Stimulated activated CD4-positive, alpha-beta T cell treated with anti-CD3 and anti-CD28 coated beads, Interleukin-12 subunit alpha, Interleukin-12 subunit beta, amount 100 ng/mL, for 48 hours (primary cell): Measurements from ENCODE around the gene HOXA7.

Experiments
- DNase-seq, 3 donors: peaks; one replicate each; pipeline ENCODE4 v3.0.0-alpha.2; 2020; ENCODE audit warnings: low read depth in 2 of 3, low spot score in 1 of 3

HOXA7 gene

DNA sequence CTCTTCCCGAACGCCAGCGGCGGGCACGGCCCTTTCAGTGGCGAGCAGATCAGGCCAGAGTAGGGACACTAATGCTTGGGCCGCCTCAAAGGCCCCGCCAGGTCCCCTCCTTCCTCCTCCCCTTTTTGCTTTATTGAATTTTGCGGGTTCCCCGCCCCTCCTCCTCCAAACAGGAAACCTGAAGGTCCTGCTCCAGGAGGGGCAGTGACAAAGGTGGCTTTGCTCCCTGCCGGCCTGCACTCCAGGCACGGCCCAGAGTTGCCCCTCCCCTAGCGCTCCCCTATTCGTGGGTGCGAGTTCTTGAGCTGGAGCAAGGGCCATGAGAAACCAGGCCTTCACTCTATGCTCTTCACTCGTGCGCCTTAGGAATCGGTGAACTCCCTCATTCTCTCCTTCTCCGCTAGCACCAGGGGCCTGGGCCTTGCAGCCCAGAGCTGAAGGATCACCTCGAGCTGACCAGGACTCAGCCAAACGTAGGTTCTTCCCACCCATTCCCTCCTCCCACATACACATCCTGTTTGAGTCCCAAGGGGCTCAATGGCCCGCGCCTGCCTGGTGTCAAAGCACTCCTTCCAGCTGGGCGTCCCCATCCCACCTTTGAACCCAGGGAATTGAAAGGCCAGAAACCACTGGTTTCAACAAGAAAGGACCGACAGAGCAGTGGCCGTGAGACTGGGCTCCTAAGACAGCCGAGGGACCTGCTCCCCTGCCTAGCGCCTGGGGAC, 8.3 kb downstream of the HOXA7 start:
- no peak for DNase-seq

DNA sequence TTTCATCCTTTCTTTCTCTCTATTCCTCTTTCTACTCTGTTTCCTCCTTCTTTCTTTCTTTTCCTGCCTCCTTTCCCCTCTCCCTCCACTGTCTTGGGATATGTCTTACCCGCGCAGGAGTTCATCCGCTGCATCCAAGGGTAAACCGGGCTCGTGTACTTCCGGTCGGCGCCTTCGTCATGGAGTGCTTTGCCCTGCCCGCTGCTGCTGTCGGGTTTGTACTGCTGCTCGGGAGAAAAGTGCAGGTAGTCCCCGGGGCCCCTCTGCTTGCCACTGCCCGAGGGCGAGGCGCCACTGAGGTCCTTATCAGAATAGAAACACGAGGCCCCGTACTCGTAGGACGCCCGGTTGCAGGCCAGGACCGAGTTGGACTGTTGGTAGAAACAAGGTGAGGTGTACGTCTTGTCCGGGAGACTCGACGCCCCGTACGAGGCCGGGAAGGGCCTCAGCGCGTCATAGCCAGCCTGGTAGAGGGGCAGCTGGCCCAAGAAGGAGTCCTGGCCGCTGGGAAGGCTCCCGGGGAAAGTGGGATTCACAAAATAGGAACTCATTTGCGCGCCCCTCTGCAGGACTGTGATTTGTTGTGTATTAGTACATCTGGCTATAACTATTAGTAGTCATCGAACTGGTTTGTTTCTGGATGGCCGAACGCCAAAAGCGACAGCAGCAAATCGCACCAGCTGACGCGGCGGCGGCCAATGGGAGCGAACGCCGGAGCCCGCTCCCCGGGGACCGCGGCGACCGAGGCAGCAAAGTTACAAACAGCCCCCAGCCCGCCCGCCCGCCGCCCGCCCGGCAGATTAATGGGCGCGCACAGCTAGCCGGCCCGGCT, 9.1 kb downstream of the HOXA7 start, which contains the start of gene HOXA6:
TSS of gene HOXA6 (minus strand) at position 576 of the 832 bp plus-strand sequence. CDS start at position 551, 25 bp downstream.
- no peak for DNase-seq

DNA sequence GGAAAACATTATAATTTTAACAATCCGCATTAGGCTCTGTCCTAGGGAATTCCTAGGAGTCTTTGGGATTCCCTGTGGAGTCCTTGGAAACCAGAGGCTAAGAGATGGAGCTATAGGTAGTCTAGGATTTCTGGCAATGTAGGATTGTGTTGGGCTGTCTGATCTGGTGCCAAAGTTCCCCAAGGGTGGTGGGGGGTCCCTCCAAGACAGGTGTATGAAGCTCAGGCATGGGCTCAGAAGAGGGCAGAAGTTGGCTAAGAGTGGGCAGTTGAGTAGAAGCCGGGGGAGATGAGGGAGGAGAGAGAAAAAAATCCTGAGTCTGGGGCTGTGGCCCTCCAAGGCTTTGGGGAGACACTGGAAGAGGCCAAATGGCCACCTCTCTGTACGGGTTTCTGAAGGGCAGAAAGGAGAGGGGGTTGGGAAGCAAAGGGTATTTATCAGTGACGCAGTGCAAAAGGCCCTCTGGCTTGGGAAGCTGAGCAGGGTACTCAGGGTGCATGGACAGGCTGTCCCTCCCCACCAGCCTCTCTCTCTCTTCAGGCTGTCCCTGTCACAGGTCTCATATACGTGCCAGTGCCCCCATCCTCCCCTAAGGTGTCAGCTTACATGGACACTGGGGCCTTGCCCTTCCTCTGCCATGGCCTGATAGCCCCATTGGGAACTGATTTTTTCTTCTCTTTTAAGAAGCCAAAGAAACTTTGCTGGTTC, 9.8 kb downstream of the HOXA7 start:
- no peak for DNase-seq

DNA sequence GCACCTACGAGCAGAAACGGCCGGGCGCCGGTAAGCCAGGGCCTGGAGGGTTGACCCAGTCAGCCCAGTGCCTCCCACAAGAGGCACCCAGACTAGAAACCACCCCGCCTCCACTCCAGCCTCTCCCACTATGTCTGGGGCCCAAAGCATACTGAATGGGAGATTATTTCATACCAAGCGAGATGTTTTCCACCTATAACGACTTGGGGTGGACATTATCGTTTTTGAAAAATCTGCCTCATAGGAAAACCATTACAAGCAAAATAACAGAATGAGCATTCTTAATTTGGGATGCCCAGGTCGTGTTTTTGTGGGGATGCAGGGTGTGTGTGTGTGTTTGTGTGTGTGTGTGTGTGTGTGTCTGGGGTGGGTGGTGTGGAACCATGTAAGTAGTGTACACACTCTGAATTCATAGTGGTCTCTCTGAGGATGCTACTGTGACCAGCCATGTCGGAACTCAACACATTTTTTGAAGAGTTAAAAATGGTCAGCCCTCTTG, 10.5 kb downstream of the HOXA7 start:
- DNase-seq: no peak

DNA sequence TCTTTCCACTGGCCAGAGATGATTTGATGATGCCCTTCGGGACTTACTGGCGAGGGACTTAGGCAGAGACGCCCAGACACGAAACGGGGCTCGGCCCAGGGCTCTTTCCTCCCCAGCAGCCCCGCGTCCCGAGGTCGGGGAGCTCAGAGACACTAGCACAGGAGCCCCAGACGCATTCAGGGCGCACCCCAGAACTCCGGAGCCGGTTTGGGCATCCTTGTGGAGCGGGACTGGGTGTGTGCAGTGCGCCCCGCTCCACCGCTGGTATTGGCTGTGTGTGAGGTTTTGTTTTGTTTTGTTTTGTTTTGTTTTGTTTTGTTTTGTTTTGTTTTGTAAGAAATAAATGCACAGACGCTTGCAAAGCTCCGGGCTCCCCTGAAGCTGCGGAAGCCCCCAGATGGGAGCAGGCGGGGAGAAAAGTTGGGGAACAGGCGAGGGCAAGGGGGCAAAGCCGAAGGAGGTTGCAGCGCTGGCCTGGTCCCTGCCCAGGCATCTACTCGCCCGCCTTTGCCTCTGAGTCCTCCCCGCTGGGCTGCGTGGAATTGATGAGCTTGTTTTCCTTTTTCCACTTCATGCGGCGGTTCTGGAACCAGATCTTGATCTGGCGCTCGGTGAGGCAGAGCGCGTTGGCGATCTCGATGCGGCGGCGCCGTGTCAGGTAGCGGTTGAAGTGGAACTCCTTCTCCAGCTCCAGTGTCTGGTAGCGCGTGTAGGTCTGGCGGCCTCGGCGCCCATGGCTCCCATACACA, 11.1 kb downstream of the HOXA7 start:
- DNase-seq: no peak

DNA sequence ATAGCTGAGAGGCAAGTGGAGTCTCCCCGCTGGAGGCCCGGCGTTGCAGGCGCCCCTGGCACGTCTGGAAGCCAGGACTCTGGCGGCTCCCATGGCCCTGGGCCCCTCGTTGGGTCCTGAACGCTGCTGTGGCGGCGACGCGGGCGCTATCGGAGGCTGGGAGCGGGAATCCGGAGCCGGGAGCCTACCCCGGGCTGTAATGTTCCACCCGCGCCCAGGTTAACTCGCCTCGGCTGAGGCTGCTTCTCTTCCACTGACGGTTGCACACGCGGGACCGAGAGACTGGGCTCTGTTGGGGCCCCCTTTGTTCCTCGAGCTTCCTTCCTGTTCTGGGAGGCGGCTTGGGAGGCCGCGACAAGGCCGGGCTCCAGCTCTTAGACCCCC, 11.7 kb downstream of the HOXA7 start:
- DNase-seq: no peak

DNA sequence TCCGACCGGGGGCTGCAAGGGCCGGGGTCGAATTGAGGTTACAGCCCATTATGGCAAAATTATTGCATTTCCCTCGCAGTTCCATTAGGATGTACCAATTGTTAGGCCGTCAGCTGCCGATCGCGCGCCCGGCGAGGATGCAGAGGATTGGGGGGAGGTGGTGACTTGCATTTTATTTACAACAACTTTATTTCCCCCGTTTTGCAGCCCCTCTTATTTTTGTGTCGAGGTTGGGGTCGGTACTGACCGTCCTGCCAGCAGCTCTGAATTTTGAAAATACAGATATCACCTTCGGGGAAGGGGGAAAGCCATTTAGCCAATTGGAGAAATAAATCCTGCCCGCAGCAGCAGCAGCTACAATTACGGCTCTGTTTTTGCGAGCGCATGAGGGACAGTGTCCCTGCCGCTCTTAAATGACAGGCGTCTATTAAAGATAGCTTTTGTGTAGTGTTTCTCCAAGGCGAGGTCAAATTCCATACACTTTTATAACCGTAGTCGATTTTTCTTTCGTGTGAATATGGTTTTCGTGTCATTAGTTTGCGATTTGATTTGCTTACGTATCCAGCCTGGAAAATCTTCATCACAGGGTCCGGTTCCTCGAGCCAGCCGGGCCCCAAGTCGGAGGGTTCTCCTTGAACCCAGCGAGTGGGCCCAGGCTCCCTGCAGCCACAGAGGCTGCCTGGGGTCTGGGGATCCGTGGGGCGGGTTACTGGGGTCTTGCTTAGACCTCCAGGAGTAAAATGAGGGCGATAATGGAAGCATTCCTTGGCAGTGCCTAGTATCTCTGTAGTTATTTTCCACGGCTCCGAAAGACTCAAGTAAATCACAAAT, 12.3 kb downstream of the HOXA7 start:
- DNase-seq: no peak

DNA sequence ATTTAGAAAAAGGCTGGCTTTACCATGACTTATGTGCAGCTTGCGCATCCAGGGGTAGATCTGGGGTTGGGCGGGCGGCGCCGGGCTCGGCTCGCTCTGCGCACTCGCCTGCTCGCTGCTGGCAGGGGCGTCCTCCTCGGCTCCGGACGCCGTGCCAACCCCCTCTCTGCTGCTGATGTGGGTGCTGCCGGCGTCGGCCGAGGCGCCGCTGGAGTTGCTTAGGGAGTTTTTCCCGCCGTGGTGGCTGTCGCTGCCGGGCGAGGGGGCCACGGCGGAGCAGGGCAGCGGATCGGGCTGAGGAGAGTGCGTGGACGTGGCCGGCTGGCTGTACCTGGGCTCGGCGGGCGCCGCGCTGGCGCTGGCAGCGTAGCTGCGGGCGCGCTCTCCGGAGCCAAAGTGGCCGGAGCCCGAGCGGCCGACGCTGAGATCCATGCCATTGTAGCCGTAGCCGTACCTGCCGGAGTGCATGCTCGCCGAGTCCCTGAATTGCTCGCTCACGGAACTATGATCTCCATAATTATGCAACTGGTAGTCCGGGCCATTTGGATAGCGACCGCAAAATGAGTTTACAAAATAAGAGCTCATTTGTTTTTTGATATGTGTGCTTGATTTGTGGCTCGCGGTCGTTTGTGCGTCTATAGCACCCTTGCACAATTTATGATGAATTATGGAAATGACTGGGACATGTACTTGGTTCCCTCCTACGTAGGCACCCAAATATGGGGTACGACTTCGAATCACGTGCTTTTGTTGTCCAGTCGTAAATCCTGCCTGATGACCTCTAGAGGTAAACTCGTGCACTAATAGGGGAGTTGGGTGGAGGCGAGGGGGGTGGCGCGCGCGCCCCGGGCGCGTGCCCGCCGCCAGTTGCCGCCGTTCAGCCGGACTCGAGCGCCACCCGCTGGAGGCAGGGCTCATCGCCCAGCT, 13.2 kb downstream of the HOXA7 start, which contains the start of gene HOXA5:
TSS of gene HOXA5 (minus strand) at position 659 of the 927 bp plus-strand sequence. CDS start at position 585, 74 bp downstream.
- DNase-seq: no peak

DNA sequence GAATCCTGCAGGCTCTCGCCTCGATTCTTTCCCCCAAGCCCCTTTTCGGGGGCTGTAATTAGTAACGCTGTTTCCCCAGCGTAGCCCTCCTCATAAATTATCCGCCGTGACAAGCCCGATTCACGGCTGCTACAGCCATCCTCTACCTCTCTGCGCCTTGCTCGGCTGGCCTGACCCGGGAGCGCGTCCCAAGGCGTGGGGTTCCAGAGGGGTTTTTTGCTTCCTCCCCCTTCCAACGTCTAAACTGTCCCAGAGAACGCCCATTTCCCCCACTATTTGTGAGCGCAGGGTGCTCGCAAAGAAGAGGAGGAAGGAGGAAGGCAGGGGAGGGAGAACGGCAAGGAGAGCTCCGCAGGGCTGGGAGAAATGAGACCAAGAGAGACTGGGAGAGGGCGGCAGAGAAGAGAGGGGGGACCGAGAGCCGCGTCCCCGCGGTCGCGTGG, 13.9 kb downstream of the HOXA7 start:
- DNase-seq: no peak

DNA sequence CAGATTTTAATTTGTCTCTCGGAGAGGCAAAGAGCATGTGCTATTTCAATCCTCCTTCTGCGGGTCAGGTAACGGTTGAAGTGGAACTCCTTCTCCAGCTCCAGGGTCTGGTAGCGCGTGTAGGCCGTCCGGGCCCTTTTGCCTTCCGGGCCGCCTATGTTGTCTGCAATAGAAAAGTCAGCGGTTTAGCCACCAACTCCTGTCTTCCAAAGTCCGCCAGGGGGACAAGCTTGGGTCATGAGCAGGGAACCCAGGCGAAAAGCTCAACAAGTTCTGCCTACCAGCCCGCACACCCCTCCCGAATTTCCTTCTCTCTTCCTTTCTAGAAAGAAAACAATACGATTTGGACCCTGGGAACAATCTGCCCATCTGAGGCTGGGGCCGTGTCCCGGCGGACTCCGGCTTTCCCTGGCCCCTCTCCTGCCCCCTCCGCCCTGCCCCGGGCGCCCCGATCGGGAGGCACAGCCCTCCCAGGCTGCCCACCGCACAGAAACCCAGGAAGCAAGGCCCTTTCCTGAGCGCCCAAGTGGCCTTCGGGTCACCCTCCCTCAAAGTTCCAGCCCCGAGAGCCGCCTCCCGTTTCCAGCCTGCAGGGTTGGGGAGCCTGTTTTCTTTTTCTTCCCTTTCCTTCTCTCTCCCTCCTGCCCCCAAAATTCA, 14.4 kb downstream of the HOXA7 start:
- no peak for DNase-seq

DNA sequence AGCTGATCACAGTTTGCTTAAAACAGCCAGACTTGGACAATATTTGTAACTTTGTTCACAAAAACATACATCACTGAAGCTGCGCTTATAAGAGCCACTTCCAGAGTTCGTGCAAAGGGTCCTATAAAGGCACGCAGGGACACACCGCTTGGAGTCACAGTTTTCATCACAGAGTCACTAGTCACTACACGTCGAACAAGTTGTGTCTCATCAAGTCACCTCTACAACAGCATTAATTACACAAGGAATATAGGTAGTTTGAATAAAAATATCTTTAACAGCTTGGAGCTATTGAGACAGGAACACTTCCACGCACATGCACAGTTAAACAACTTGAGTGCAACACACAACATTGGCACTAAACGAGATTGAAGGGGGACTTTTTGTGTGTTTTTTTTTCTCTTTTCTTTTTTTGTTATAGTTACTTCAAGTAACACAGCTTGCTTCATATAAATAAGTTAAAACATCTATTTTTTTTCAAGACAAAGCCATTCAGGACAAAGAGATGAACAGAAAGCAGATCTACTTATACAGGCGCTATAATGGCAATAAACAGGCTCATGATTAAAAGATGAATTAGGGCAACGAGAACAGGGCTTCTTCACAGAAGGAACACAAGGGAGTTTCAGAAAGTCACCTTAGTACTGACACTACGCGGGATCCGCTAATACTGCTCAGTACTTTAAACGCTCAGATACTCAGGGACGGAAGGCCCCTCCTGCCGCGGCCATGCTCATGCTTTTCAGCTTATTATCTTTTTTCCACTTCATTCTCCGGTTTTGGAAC, 15.1 kb downstream of the HOXA7 start:
- no peak for DNase-seq

DNA sequence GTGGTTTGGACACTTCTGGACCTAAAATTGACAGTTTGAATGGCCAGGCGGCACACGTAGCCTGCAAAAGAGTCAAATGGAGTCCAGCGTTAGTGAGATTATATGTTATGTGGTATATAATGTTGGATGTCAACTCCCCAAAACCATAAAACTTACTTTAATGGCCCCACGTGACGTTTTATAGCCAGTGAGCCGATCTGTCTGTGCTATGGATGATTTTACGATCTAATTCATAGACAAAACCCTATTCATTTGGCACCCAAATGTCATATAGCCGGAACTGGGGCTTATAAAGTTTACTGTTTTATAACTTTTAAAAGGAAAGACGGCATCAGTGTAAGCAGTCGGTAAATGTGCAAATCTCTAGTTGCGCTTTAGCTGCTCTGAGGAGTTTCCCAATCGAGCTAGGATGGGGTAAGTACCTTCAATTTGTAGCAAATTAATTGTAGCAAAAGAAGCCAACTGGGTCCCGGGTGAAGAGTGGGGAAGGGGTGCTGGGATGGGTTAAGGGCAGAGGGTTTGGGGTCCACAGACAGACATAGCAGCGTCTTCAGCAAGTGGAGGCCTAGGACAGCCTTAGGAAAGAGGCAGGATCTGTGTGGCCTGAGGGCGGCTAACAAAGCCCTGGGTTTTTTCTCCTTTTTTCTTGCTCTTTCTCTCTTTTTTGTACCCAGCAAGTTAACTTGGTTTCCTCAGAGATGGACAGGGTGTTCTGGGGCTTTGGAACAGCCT, 16.2 kb downstream of the HOXA7 start:
- no peak for DNase-seq

DNA sequence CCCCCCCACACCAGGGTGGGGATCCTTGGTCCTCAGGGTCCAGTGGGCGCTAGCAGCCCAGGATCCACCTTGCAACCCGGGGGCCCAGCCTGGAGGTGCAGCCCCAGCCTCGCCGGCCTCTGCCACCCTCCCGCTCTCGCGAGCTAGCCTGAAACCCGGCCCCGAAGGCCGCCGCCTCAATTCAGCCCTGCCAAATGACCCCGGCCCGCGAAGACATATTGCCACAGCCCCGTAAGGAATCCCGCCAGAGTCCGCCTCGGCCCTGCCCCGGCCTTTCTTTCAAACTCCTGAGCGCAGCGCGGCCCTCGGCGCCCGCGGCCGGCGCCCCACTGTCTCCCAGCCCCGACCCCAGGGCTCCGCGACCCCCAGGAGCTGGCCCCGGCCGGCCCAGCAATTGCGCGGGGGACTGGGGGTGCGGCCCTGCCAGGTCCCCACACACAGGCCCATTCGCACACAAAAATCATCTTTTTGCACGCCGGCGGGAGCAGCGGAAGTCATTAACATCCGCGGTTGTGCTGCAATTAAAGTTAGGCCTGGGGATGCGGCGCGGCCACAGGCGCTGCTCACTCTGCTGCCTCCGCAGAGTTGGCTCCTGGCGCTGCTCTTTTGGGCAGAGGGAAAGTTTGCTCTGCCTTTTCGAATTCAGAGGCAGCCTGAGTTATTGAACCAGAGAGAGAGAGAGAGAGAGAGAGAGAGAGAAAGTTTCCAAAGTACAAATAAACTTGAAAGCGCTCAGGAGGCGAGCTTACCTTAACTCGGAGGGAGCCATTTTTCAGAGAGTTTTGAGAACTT, 16.9 kb downstream of the HOXA7 start:
- DNase-seq: no peak

DNA sequence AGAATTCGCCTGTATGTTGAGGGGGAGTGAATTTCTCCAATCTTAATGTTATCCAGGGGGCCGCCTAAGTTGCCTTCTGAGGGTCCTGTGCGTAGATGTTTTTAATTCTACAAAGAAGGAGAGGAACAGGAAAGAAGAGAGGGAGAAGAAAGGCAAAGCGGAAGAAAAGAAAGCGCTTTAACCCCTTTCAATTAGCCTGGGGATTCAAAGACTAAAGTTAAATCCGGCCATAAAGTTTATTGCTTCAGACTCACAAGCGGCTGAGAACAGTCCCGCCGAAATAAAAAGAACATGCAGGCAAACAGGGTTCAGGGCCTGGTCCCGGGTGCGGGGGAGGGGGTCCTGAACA, 17.5 kb downstream of the HOXA7 start:
- DNase-seq: no peak

DNA sequence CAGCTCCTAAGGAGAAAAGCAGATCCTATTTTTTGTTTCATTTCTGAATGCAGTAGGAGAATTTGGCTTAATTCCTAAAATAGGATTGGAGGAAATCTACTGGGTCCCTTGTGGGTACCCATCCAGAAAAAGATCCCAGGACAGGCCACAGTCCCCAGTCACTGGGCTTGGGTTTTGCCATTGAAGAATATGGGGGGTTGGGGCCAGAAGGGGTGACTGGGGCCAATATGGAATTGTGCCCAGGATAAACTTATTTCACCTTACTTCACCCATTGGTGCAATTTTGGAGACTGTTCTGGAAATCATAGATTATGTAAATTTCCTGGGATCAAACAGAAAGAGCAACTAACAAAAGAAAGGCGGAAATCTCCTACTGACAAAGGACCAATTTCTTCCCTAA, 18.0 kb downstream of the HOXA7 start:
- no peak for DNase-seq

DNA sequence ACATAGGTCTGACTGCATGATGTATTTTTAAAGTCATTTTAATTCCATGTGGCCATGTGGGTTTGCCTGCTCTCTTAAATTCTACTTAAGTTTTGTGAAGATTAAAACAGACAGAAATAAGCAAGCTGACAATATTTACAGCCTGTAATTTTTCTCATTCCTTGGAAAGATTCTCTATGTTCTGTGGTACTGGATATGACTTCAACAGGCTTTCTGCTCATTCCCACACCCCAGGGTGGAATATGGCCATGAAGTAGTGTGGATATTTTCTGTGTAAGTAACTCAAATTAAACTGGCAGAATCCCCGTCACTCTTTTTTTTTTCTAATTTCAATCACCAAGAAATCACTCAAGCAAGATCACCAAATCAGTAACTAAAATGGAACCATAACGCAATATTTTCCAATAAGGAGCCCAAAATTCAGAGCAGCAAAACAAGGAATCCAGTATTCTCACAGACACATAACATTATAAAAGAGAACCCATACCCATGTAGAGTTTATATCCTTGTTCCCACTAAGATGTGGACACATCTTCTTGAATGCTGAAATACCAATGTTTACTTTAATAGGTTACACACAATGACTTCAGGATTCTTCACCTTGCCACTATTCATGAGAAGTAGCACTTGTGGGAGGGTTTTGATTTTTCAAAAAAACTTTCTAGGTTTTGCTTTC, 18.7 kb downstream of the HOXA7 start:
- DNase-seq: no peak
